GM12872 (cell line): ENCODE data around the gene LMBR1.

Experiments
- TF ChIP-seq, protein P1 (sequence below): IDR thresholded peaks from 3 replicates; pipeline ENCODE4 v1.5.1; 2011; ENCODE audit warnings: low read depth, mild to moderate bottlenecking, low read length, moderate library complexity; ENCODE audit not compliant: insufficient read depth

Gene LMBR1

DNA sequence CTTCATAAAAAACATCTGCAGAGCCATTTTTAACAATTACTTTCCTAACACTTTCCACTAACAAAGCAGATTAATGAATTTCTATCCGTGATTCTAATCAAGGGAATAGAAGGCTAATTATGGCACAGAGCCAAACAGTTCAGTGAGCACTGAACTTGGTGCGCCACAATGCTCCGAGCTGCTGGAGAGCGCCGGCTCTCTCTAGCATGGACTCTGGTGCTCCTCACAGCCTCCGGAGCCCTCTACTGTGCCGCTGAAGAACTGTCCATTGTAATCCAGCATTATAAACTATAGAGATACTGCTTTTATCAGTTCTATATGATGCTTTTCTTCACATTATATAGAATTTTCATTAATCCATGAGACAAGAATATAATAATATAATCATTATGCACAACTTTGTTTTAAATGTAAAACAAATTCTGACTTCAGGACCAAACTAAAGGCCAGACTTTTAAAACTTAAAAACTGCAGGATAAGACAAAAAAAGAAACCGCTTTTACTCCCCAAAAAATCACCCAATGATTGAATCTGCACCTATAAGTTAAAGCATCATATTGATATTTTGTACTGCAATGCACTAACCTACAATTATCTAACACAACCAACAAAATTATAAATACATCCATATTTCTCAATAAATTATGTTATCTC lies 128.8 kb downstream of the LMBR1 start:
- TF ChIP-seq, protein P1, sequence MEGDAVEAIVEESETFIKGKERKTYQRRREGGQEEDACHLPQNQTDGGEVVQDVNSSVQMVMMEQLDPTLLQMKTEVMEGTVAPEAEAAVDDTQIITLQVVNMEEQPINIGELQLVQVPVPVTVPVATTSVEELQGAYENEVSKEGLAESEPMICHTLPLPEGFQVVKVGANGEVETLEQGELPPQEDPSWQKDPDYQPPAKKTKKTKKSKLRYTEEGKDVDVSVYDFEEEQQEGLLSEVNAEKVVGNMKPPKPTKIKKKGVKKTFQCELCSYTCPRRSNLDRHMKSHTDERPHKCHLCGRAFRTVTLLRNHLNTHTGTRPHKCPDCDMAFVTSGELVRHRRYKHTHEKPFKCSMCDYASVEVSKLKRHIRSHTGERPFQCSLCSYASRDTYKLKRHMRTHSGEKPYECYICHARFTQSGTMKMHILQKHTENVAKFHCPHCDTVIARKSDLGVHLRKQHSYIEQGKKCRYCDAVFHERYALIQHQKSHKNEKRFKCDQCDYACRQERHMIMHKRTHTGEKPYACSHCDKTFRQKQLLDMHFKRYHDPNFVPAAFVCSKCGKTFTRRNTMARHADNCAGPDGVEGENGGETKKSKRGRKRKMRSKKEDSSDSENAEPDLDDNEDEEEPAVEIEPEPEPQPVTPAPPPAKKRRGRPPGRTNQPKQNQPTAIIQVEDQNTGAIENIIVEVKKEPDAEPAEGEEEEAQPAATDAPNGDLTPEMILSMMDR = no peak

GRCh38 chr7:156759579-156760202 lies 133.3 kb downstream of the LMBR1 start:
- TF ChIP-seq, protein P1 = no peak

GRCh38 chr7:156759143-156759542 lies 133.8 kb downstream of the LMBR1 start:
- TF ChIP-seq, protein P1 = no peak

DNA sequence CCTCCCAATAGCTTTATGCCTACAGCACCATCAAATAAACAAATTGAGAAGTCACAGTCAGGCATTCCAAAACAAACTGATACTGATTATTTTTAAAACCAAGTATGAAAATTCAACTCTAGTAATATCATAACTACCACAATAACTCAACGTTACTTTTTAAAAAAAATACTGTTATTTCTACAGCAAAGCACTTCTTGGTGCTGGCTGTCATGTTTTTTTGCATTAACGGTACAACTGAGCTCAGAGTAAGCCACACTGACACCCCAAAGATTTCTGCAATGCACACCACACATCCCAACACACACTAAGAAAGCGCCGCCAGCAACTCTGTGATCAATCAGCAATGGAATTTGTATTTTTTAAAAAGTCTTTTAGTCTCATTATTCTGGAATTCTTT lies 138.8 kb downstream of the LMBR1 start:
- TF ChIP-seq, protein P1 = no peak

DNA sequence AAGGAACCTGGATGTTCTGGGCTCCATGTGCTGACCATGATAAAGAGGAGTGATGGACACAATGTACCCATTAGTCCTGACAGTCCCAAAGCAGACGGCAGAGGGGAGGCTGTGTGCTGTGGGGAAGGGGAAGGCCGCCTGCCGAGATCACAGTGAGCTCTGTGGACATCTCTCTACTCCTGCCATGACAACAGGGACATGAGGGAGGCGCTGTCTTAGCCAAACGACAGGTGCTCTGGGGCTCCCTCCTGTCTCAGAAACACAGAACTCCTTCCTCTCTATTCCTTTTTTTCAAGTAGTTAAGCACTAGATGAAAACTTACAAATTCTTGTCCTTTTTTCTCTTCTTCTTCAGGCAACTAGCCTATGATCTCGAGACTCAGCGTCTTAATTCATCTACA lies 139.4 kb downstream of the LMBR1 start:
- TF ChIP-seq, protein P1 = no peak

- TF ChIP-seq, protein P1 = no peak
Measured at GRCh38 chr7:156753229-156753560, 139.8 kb downstream of the LMBR1 start.

- TF ChIP-seq, protein P1 = no peak
Measured at GRCh38 chr7:156752367-156753228, 140.4 kb downstream of the LMBR1 start.
